HG02973 (cell line): ENCODE measurements around the gene GUCA1A.
"Not testable (repeated sequence)": the region's sequence is repeated elsewhere in the genome, so short reads cannot be mapped to it uniquely, and the experiment has no call there.

Experiments
- ATAC-seq: cut with Tn5 transposase; IDR thresholded peaks from one replicate; pipeline ENCODE4 v1.9.1; 2021; ENCODE audit warnings: moderate library complexity; ENCODE audit not compliant: unreplicated experiment

GUCA1A gene

GRCh38 chr6:42202131-42202915, 29.2 kb downstream of the GUCA1A start:
- ATAC-seq = not testable (repeated sequence)

- no peak for ATAC-seq
Observed at GRCh38 chr6:42203183-42203582, 30.0 kb downstream of the GUCA1A start.

GRCh38 chr6:42204768-42205282, 31.7 kb downstream of the GUCA1A start:
- no peak for ATAC-seq

- ATAC-seq = not testable (repeated sequence)
Observed at GRCh38 chr6:42207559-42207958, 34.4 kb downstream of the GUCA1A start.

GRCh38 chr6:42210551-42210950, 37.4 kb downstream of the GUCA1A start:
- no peak for ATAC-seq

GRCh38 chr6:42211726-42212125, 38.6 kb downstream of the GUCA1A start:
- ATAC-seq = no peak

GRCh38 chr6:42212442-42212841, 39.3 kb downstream of the GUCA1A start:
- ATAC-seq = no peak

GRCh38 chr6:42216495-42216894, 43.3 kb downstream of the GUCA1A start:
- not testable (repeated sequence) for ATAC-seq

- no peak for ATAC-seq
Observed at GRCh38 chr6:42217157-42217518, 44.0 kb downstream of the GUCA1A start.

- peak; percentile 86 for ATAC-seq
Observed at GRCh38 chr6:42217519-42218367, 44.6 kb downstream of the GUCA1A start, which contains the start of gene MRPS10. Gene MRPS10, minus strand, starts transcription at chr6:42217861. Its CDS starts 12 bp downstream, at chr6:42217849.

GRCh38 chr6:42220807-42221206, 47.6 kb downstream of the GUCA1A start:
- ATAC-seq = no peak

GRCh38 chr6:42221546-42221945, 48.4 kb downstream of the GUCA1A start:
- no peak for ATAC-seq

GRCh38 chr6:42222448-42222847, 49.3 kb downstream of the GUCA1A start:
- no peak for ATAC-seq

- peak; percentile 86 for ATAC-seq
Observed at GRCh38 chr6:42224222-42225028, 51.3 kb downstream of the GUCA1A start.

GRCh38 chr6:42225029-42225339, 51.8 kb downstream of the GUCA1A start:
- ATAC-seq = no peak

- ATAC-seq = no peak
Observed at GRCh38 chr6:42225419-42225818, 52.3 kb downstream of the GUCA1A start.

- no peak for ATAC-seq
Observed at GRCh38 chr6:42226161-42226611, 53.0 kb downstream of the GUCA1A start.

GRCh38 chr6:42226645-42227143, 53.5 kb downstream of the GUCA1A start:
- no peak for ATAC-seq

- no peak for ATAC-seq
Observed at GRCh38 chr6:42227173-42227850, 54.1 kb downstream of the GUCA1A start.

- no peak for ATAC-seq
Observed at GRCh38 chr6:42228305-42228704, 55.1 kb downstream of the GUCA1A start.
